SHP77 (cell line): Measurements from ENCODE around the gene CDK13.

ENCODE experiments used
- DNase-seq, 2 experiments: peaks; one replicate each; lab custom pipeline; 2025; lab: John Stamatoyannopoulos, UW

The CDK13 gene

DNA sequence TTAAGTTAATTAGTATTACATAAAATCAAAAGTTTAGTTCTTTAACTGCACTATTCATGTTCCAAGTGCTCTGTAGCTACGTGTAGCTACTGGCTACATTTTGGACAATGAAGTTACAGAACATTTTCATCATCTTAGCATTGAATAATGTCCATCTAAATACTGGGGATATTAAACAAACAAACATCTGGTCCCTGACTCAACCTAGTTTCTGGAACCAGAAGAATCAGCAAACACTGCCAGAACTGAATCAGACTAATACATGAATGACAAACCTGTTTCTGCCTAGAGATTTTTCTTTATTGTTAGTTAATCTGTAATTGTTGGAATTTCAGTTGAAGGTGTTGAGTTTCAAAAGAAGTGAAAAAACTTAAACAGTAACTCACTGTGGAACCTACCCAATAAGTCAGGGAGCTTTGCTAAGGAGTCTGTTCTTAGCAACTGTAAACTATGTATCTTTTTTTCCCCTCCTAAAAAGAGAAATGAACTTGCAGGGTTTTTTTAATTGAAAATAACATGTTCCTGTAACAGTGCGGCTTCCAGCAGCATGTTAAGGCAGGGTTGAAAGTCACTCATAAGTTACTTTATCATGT is 58.3 kb downstream of the CDK13 start:
- no peak for DNase-seq

DNA sequence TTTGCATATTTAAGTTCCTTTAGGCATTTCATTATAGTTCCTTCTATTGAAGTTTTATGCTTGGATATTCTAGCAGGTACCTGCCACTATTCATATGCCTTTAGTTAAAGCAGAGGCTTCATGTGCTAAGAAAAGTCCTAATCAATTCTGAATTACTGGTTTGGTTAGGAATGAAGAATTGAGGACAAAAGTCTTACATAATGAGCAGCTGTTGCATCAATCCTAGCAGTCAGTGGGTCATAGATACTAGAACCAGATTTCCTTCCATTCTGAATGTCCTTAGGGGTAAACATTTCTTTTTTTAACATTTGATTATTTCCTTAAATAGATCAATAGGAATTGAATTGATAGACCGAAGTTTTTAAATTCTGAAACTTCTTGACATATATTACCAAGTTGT is 59.2 kb downstream of the CDK13 start:
- DNase-seq = no peak

DNA sequence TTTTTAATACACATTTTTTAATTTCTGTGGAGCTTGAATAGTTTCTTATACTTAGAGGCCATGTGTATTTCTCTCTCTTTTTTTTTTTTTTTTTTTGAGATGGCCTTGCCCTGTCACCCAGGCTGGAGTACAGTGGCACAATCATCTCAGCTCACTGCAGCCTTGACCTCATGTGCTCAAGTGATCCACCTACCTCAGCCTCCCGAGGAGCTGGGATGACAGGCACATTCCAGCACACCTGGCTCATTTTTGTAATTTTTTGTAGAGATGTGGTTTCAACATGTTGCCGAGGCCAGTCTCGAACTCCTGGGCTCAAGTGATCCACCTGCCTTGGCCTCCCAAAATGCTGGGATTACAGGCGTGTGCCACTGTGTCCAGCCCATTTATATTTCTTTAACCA is 64.3 kb downstream of the CDK13 start:
- DNase-seq = no peak

DNA sequence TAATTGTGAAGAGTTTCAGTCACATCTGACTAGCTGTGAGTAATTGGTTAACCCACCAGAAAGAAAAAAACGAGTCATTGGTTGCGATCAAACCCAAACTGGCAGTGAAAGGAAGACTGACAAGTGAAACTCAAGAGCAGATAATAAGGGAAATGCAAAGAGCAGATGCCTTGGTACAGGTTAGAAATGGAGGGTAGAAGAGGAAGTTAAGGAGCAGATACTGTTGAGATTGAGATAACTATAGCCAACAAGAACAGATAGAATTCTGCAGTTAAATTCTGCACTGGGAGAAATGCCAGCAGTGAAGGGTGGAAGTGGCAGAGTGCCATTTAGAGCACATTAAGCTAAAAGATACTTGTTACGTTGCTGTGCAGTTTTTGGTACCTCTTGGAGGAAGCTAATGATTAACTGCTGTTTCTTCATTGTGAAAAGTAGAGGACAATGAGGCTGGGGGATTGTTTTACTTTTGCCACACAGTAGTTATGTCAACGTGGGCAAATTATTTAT is 65.8 kb downstream of the CDK13 start:
- no peak for DNase-seq

DNA sequence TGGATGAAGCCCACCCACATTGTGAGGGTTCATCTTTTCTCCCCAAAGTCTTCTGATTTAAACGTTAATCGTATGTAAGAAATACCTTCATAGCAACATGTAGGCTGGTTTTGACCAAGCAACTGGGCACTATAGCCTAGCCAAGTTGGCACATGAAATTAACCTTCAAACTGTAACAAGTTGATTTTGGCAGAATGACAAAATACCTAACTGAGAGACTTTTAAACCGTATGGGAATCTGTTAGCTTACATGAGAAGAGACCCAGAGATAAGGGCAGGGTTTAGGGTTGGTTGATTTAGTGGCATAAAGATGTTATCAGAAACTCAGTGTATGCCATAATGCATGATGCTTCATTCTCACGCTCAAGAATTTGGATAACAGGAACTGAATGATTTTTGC is 69.5 kb downstream of the CDK13 start:
- no peak for DNase-seq

DNA sequence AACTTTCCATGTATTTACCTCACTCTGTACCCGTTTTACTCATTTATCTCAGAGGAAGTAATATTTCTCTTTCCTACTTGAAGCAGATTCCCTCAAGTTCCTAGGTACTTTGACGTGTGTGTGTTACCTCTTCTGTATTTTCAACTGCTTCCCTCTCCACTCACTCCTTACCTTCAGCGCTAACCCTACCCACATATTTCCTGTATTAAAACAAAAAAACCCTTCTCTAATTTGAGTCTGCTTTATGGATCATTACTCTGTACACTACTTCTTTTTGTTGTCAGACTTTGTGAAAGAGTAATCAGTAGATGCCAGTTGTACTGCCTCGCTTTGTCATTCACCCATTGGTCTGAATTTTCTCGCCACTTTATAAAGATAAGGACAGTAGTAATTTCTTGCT is 74.0 kb downstream of the CDK13 start:
- DNase-seq = no peak

DNA sequence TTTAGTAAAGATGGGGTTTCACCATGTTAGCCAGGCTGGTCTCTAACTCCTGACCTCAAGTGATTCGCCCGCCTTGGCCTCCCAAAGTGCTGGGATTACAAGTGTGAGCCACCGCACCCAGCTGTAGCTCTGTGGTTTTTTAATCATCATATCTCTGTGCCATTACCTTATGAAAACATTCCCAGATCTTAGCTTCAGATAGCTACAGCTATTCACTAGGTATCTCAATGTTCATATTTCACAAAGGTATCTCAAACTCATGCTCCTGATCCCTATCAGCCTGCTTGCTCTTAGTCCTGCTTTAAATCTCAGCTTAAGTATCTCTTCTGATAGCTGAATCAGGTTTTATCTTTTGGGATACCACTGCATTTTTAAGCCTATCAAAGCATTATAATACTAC is 74.8 kb downstream of the CDK13 start:
- DNase-seq = no peak

DNA sequence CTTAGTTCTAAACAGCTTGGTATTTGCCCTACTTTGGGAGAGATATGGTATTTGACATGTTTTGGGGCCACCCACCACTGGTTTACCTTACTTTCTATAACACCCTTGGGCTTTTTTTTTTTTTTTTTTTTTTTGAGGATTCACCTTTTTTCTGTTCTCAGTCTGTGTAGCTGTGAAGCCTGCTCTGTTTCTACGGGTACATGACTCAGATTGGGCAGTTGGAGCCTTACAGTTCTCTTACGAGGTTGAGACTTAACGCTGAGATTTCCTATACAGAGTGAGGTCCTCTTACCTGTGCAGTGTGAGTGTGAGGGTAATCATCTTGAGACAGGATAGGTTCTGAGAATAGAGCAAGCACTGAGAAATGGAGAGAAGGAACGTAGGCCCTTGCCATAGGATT is 77.5 kb downstream of the CDK13 start:
- DNase-seq = no peak

DNA sequence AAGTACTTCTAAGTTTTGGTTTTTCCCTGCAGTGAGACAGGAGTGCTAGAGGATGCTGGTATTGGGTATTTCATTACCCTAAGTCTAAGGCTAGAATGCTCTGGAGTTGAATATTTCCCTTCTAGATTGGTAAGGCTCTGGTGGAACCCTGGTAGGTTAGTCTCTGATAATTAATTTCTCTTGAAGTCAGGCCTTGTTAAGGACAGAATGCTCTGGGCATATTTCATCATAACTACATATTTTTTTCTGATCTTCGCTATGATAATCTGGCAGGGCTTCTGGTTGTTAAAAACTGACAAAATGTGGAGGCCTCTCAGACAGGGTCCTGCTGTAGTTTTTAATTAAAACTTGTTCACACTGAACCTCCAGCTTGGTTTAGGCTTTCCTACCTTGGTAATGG is 83.8 kb downstream of the CDK13 start:
- no peak for DNase-seq

DNA sequence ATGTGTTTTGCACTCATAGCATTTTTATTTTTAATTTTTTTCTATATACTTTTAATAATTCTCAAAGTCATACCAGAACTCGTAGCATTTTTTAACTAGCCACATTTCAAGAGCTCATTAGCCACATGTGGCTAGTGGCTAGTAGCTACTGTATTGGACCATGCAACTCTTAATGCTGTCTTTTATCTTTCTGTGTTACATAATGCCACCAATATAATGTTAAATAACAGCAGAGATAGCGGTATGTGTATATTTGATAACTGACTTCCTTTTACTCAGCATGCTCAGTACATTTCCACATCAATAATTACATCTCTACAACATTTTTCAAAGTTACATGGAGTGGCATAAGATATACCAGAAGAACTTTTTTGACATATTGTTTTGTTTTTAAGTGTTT is 91.4 kb downstream of the CDK13 start:
- no peak for DNase-seq

DNA sequence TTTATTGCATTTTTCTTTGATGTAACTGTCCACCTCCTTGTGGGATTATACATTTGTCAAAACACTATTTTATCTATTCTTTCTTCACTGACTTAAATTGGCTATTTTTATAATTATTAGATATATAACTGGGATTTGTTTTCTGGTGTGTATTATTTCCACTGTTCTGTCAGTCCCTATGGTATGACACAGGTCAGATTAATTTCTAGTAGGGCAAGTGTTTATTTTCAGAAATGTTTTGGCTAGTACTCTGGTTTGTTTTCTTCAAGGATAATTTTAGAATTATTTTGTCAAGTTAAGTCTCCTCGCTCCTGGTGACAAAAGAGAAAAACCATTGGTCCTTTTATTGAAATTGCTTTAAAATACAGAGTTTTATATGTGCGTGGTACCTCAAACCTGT is 93.1 kb downstream of the CDK13 start:
- no peak for DNase-seq

DNA sequence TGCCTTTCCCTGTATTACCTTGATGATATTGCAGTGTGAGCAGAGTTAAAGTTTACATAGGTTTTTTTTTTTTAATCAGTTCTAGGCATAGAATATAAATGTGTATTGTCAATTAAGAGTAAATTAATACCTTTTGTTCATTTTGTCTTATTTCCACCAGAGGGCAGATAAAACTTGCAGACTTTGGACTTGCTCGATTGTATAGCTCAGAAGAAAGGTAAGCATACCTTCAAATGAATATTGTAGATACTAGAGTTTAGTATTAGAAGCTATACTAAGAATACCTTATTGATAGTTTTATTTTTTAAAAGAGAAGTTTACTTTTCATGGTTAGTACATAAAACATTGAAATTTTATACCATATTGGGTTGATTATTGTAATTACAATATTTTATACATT is 97.6 kb downstream of the CDK13 start:
- no peak for DNase-seq

DNA sequence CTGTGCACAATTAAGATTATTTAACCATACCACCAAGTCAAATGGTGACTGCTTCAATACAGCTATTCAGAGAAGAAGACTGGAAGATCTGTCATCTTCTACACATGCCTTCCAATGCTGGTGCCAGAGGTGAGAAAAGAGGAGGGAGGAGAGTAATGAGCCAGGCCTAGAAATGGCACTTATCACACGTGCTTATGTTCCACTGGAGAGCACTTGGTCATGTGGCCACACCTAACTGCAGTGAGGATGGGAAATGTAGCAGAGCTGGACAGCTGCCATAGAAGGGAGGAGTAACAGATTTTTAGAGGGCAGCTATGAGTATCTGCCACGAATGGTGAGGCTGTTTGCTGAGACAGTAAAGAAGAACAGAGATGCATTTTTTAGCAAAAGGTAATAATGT is 107.2 kb downstream of the CDK13 start:
- DNase-seq = peak; percentile 47 to 48

DNA sequence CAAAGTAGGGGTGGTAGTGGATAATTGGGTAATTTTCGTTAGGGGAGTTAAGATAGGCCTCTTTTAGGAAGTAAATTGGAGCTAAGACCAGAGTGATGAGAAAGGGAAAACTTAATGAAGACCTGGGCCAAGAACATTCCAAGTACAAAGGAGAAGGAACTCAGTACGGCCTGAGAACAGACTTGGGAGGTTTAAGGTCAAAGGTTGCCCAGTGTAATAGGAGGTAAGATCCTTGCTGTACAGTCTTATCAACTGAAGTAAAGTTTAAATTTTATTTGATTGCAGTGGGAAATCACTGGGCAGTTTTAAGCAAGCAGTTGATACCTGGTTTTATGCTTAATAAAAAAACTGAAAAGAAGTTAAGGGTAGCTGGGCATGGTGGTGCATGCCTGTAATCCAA is 108.0 kb downstream of the CDK13 start:
- no peak for DNase-seq

DNA sequence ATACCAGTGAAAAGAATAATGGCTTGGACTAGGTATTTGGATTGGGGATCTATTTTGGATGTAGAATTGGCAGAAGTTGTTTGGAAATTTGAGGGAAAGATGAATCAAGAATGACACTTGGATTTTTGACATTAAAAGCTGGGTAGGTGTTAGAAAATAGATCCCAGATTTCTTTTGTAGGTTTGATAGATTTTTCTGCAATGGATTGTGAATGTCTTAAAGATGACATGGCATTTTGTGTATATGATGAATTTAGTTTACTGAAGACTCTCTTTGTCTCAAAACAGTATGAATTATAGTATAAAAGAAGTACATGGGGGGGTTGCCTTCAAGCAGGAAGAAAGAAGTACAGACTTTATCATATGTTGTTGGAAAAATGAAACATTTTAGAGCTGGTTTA is 108.6 kb downstream of the CDK13 start:
- no peak for DNase-seq

DNA sequence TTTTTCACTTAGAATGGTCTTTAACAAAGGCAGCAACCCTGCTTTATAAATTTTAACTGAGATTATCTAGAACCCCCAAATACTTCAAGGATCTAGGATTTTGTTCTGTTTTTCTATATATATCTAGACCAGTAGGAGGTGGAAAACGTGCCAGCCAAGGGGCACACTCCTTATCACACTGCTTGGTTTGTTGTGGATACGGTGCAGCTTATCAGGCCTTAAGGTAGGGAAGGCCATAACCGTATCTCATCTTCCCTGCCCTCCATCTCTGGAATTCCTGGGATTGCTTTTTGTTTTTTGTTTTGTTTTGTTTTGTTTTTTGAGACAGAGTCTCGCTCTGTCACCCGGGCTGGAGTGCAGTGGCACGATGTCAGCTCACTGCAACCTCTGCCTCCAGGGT is 109.0 kb downstream of the CDK13 start:
- no peak for DNase-seq

DNA sequence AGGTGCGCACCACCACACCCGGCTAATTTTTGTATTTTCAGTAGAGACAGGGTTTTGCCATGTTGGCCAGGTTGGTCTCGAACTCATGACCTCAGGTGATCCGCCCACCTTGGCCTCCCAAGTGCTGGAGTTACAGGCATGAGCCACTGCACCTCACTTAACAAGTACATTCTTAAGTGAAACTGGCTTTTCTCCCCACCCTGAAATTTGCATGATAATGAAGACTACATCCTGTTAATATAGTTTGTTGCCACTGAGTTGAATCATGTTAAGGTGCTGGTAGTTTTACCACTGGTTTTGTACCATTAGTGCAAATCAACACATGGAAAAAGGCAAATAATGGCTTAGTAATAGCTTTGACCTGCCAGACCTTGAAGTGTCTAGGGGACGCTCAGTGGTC is 122.2 kb downstream of the CDK13 start:
- no peak for DNase-seq

DNA sequence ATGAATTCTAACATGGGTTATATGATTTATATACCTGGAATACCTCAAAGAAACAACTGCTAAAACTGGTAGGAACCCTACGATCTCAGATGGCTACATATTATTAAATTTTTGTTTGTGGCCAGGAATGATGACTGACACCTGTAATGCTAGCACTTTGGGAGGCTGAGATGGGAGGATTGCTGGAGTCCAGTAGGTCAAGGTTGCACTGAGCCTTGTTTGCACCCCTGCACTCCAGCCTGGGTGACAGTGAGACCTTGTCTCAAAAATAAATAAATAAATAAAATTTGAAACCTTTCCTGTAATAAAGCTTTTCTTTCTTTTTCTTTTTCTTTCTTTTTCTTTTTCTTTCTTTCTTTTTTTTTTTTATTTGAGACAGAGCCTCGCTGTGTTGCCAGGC is 123.2 kb downstream of the CDK13 start:
- DNase-seq = no peak

DNA sequence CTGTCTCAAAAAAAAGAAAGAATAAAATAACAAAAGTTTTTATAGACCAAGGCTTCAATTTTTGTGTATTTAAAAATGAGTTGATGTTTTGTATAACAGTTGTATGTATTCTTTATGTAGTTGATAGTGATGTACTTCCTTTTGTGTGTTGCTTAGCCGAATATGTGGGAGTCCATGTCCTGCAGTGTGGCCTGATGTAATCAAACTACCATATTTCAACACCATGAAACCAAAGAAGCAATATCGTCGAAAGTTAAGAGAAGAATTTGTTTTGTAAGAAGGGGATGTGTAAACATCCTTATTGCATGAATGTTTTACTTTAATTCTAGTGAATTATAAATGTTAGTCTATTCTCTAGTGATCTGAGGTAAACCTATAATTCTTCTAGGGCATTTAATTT is 127.8 kb downstream of the CDK13 start:
- no peak for DNase-seq

DNA sequence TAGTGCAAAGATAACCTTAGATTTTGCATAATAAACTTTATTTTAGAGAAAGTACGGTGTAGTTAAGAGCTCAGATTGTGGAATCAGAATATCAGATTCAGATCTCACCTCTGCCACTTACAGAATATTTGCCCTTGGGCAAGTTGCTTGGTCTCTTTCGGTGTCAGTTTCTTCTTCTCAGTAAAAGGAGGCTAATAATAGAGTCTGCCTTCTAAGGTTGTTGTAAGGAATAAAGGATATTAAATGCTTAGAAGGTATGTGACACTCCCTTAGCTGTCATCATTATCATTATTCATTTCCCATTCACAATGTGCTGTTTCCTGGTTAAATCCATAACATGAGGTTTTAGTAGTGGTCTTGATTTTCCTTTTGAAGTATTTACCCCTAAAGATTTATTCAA is 142.1 kb downstream of the CDK13 start:
- no peak for DNase-seq

DNA sequence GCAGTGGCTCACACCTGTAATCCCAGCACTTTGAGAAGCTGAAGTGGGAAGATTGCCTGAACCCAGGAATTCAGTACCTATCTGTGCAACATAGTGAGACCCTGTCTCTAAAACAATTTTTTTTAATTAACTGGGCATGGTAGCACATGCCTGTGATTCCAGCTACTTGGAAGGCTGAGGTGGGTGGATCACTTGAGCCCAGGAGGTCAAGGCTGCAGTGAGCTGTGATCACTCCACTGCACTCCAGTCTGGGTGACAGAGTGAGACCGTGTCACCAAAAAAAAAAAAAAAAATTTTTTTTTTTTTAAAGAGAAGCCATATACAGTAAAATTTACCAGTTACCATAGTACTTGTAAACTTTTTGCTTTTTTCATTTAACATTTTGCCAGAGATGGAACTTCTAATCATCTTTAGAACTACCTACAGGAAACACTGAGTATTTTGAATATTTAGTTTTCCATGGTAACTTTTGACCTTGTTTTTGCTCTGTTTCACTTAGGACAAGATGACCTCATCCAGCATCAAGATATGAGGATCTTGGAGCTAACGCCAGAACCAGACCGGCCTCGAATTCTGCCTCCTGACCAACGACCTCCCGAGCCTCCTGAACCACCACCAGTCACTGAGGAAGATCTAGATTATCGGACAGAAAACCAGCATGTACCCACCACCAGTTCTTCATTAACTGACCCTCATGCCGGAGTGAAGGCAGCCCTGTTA is 143.7 kb downstream of the CDK13 start:
- DNase-seq = no peak

DNA sequence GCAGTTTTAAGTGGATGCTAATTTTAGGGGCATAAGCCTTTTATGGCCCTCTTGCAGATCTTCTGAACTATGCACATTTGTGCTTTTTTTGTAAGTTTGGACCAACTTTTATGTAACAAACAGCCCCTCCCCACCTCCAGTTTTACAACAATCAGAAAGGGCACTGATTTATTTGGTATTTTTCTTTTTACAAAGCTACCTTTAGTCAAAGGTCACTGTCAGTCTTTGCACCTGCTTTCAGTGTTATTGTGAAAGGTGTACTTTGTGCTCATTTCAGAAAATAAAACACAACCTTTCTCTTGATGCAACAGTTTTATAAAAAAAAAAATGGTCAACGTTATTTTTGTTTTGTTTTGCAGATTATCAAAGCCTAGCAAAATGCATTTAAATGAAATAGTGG is 145.2 kb downstream of the CDK13 start:
- DNase-seq = no peak

DNA sequence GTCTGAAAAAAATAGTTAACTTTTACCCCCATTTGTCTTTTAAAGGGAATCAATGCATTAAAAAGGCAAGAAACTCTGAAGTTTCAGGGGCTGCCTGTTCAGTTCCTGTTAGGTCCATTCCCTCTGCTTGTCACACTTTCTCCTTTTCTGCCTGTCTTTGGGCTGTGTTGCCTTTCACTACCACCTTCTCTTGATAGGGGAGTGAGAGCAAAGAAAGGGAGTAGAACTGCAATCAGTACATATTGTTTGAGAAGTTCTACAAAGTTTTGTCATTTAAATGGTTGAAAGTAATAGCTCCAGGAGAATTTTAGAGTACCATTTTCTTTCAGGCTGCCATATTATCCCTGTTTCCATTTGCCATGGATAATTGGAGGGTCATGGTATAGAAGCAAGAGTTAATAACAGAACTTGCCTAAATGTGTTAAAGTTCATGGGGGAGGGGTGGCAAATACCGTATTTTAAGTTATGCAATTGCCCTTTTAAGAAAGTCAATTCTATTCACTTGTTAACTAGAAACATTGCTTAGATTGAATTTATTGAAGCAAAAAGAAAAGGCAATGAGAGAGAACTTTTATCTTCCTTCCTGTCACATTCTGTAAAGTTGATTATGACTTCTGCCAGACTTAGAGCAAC is 145.8 kb downstream of the CDK13 start:
- DNase-seq = no peak

DNA sequence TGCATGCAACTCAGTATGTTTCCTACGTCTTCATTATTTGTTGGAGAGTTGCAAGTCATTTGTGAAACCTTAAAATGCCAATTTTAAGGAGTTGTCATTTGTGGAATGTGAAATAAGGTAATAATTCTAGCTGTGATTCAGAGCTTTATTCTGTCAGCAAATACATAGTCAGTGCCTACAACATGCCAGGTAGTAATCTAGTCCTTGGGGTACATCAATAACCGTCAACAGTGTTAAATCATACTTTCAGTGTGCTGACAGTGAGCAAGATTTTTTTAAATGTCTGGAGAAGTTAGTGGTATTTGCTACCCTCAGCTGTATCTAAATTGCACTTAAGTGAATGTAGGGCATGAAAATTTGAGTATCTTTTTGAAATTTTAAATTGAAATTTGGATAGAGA is 147.7 kb downstream of the CDK13 start:
- no peak for DNase-seq
